22Rv1 (cell line): ENCODE measurements around the gene UTP18.

Source experiments
- CTCF ChIP-seq: fragments of 450-650 bp; IDR thresholded peaks from 2 replicates; pipeline ENCODE4 v1.5.1; 2017; ENCODE audit warnings: mild to moderate bottlenecking
- ZFX ChIP-seq: fragments of 450-650 bp; IDR thresholded peaks from 2 replicates; pipeline ENCODE4 v1.6.1; 2017; ENCODE audit warnings: antibody characterized with exemption, borderline replicate concordance

GRCh38 chr17:51298508-51299371 lies 38.4 kb downstream of the UTP18 start:
- TF ChIP-seq CTCF, result peak; percentile 83
- no peak for TF ChIP-seq ZFX
